Uterus (tissue), 4 donors: ENCODE results near the gene ZNF490. TPM values are rescaled to one million over a fixed set of nuclear protein-coding genes. Genes with fewer than 3 reads are reported as not detected.

Experiments
- DNase-seq, 2 donors: peaks; one replicate each; pipeline ENCODE4 v3.0.0-alpha.2; 2019 to 2020
- H3K27ac ChIP-seq, 2 donors: fragments of 200-600 bp; sonication (generic); 1 replicate in 1 of 2; 2 replicates in 1 of 2; pipeline ENCODE4 v1.5.1; 2016 to 2018
- H3K27me3 ChIP-seq, 2 donors: fragments of 200-600 bp; sonication (generic); one replicate each; pipeline ENCODE4 v1.5.1; 2018 to 2019; ENCODE audit warnings: control low read depth in 1 of 2
- H3K36me3 ChIP-seq, 2 donors: fragments of 200-600 bp; sonication (generic); one replicate each; pipeline ENCODE4 v1.5.1; 2019; ENCODE audit warnings: control low read depth in 1 of 2
- H3K4me1 ChIP-seq, 2 donors: fragments of 200-600 bp; sonication (generic); one replicate each; pipeline ENCODE4 v1.5.1; 2018 to 2019; ENCODE audit warnings: control low read depth in 1 of 2
- H3K4me3 ChIP-seq, 2 donors: fragments of 200-600 bp; sonication (generic); 1 replicate in 1 of 2; 2 replicates in 1 of 2; pipeline ENCODE4 v1.5.1; 2018 to 2019; ENCODE audit warnings: mild to moderate bottlenecking in 1 of 2
- H3K9me3 ChIP-seq, 2 donors: fragments of 200-600 bp; sonication (generic); one replicate each; pipeline ENCODE4 v1.5.1; 2019; ENCODE audit warnings: control low read depth in 1 of 2
- POLR2A ChIP-seq, 2 donors: fragments of 450-650 bp; IDR thresholded peaks; one replicate each; pipeline ENCODE4 v1.6.1; 2016; ENCODE audit warnings: antibody characterized with exemption in 2 of 2, mild to moderate bottlenecking in 1 of 2, moderate library complexity in 1 of 2
- intact Hi-C: fragments of 100-400 bp; cut with DNase I; formaldehyde crosslinking; loops from one replicate; pipeline ENCODE4 v1.15.1; 2023; ENCODE audit warnings: low total_unique reads
- total RNA-seq, 4 donors: library from RNA; depleted of rRNA in 3 of 4; stranded (reverse); fragments of >200 nt in 3 of 4; gene quantifications; one replicate each; pipeline versions ENCODE4 v1.1.0 to v1.2.4, GENCODE V29; 2014 to 2023
- TF ChIP-seq, protein P1 (sequence below), 4 experiments: fragments of 200-600 bp in 2 of 4; fragments of 450-650 bp in 2 of 4; sonication (generic) in 2 of 4; IDR thresholded peaks; one replicate each; pipeline ENCODE4 v1.5.1; 2016 to 2019; ENCODE audit warnings: antibody characterized with exemption in 4 of 4, mild to moderate bottlenecking in 2 of 4, moderate library complexity in 1 of 4
- donor health status: DM: yes; HTN: yes; CAD: no.

Gene ZNF490
- total RNA-seq, 4 donors from 2014 or later: 0.59 to 15.4 (median 8.1) TPM

DNA sequence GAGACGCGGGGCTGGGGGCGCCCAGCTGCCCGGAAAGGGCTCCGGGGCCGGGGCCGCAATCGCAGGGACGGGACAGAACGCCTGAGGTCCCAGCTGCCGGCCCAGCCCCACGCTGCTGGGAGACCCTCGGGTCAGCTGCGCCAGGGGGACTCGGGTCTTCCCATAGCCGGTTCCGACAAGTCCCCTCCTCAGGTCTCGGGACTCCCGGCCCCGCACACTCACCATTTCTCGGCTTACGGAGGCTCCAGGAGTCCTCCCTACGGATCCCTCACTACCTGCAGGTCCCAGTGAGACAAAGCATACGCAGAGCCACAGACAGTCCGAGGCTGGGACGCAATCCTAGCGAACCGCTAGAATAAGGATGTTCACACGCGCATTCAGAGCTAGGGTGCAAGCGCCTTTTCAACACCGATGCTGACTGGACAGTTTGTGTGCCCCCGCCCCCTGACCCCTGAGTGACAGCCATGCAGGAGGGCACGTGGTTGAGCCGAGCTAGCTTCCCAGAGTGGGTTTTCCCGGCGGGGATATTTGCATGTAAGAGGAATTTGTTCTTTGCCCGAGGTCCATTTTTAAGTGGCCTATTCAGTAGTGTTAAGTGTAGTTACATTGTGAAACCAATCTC, 13.6 kb downstream of the ZNF490 start:
- Histone ChIP-seq H3K4me1 (no peaks in the 10 kb centered on the region), H3K4me3 (no peak overlapping the region), H3K27me3 (no peaks in the 10 kb centered on the region), H3K36me3 (no peaks in the 10 kb centered on the region), H3K9me3 (no peaks in the 10 kb centered on the region), H3K27ac (no peak overlapping the region)
- DNase-seq: no peak
- intact Hi-C loops: no loop called here
- TF ChIP-seq POLR2A (IDR thresholded peaks at IDR 0.05): no peak
- TF ChIP-seq, protein P1, sequence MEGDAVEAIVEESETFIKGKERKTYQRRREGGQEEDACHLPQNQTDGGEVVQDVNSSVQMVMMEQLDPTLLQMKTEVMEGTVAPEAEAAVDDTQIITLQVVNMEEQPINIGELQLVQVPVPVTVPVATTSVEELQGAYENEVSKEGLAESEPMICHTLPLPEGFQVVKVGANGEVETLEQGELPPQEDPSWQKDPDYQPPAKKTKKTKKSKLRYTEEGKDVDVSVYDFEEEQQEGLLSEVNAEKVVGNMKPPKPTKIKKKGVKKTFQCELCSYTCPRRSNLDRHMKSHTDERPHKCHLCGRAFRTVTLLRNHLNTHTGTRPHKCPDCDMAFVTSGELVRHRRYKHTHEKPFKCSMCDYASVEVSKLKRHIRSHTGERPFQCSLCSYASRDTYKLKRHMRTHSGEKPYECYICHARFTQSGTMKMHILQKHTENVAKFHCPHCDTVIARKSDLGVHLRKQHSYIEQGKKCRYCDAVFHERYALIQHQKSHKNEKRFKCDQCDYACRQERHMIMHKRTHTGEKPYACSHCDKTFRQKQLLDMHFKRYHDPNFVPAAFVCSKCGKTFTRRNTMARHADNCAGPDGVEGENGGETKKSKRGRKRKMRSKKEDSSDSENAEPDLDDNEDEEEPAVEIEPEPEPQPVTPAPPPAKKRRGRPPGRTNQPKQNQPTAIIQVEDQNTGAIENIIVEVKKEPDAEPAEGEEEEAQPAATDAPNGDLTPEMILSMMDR (IDR thresholded peaks at IDR 0.05): no peak

DNA sequence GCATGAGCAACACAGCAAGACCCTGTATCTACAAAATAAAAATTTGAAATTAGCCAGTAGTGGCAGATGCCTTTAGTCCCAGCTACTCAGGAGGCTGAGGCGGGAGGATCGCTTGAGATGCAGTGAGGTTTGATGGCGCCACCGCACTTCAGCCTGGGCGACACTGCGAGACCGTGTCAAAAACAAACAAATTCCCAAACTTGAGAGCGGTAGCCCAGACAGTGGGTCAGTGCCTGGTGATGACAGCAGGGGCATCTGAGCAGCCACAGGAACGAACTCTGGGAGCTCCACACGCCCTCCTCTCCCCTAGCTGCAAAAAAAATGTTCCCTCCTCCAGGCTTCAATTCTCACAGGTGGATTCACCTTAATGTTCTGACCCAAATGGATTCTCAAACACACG, 14.1 kb downstream of the ZNF490 start:
- Histone ChIP-seq H3K36me3 (no peaks in the 10 kb centered on the region), H3K27me3 (no peaks in the 10 kb centered on the region), H3K9me3 (no peaks in the 10 kb centered on the region), H3K27ac (no peak overlapping the region), H3K4me1 (no peaks in the 10 kb centered on the region), H3K4me3 (no peak overlapping the region)
- no peak for TF ChIP-seq POLR2A (IDR thresholded peaks at IDR 0.05)
- TF ChIP-seq, protein P1 (IDR thresholded peaks at IDR 0.05): no peak
- no peak for DNase-seq
- intact Hi-C loops: no loop called here

DNA sequence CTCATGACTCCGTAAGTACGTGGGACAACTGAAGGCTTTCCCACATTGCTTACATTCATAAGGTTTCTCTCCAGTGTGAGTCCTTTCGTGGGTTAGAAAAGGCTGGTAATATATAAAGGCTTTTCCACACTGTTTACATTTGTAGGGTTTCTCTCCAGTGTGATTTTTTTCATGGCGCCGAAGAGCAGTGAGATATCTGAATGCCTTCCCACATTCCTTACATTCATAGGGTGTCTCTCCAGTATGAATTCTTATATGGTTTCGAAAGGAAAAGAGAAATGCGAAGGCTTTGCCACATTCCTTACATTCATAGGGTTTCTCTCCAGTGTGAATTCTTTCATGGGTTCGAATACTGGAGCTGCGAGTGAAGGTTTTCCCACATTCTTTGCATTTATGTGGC, 29.5 kb downstream of the ZNF490 start:
- H3K36me3 ChIP-seq: no peaks in the 10 kb centered on the region
- no peak overlapping the region for H3K4me3 ChIP-seq
- DNase-seq: no peak
- TF ChIP-seq, protein P1 (IDR thresholded peaks at IDR 0.05): no peak
- no peak for TF ChIP-seq POLR2A (IDR thresholded peaks at IDR 0.05)
- H3K27ac ChIP-seq: no peak overlapping the region
- no peaks in the 10 kb centered on the region for H3K27me3 ChIP-seq
- no peaks in the 10 kb centered on the region for H3K4me1 ChIP-seq
- H3K9me3 ChIP-seq: peaks cover 0 to 31% of the 10 kb centered on the region in 2 donors
- intact Hi-C loops: no loop called here

DNA sequence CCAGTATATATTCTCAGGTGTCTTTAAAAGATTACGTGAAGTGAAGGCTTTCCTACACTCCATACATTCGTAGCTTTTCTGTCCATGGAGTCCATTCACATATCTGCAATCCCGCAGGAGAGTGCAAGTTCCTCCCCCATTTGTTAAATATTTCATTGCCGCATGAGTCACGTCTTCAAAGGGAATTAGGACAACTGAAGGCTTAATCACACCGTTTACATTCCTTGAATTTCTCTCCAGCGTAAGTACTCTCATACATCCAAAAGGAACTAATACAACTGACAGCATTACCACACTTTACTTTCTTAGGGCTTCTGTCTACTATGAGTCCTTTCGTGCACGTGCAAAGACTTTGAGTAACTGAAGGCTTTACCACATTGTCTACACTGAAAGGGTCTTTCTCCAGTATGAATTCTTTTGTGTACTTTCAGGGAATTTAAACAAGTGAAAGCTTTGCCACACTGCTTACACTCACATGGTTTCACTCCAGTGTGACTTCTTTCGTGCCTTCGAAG, 30.4 kb downstream of the ZNF490 start:
- Histone ChIP-seq H3K4me1 (no peaks in the 10 kb centered on the region), H3K27me3 (no peaks in the 10 kb centered on the region), H3K27ac (no peak overlapping the region), H3K4me3 (no peak overlapping the region), H3K36me3 (no peaks in the 10 kb centered on the region), H3K9me3 (peaks cover 0 to 31% of the 10 kb centered on the region in 2 donors)
- TF ChIP-seq, protein P1 (IDR thresholded peaks at IDR 0.05): no peak
- TF ChIP-seq POLR2A (IDR thresholded peaks at IDR 0.05): no peak
- intact Hi-C loops: no loop called here
- no peak for DNase-seq

DNA sequence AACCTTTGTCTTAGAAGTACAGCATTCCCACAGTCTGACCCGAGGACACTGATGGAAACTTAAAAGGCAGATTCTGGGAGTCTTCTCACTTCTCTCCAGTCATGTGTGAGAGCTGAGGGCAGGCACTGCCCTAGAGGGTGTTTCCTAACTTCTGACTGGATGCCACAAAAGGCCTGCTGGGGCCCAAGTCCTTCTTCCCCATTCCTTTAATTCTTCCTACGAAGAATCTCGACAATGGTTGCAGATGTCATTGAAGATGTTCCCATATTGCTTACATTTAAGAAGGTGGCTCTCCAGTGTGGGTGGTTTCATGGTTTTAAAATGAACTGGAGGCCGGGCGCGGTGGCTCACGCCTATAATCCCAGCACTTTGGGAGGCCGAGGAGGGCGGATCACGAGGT, 32.0 kb downstream of the ZNF490 start:
- DNase-seq: no peak
- Histone ChIP-seq H3K9me3 (peaks cover 0 to 31% of the 10 kb centered on the region in 2 donors), H3K27me3 (no peaks in the 10 kb centered on the region), H3K27ac (no peak overlapping the region), H3K4me1 (no peaks in the 10 kb centered on the region), H3K36me3 (no peaks in the 10 kb centered on the region), H3K4me3 (no peak overlapping the region)
- intact Hi-C loops: no loop called here
- TF ChIP-seq, protein P1 (IDR thresholded peaks at IDR 0.05): no peak
- no peak for TF ChIP-seq POLR2A (IDR thresholded peaks at IDR 0.05)
